HepG2 (cell line): ENCODE measurements around the gene IL10RA. TPM values are rescaled to one million over a fixed set of nuclear protein-coding genes. Genes with fewer than 3 reads are reported as not detected.

Experiments
- ATAC-seq: fragments of 200-7000 bp; cut with Tn5 transposase; 3 replicates; pipeline ENCODE4 v1.9.1; 2020; ENCODE audit warnings: mild to moderate bottlenecking, moderate library complexity
- BruUV-seq: library from RNA; stranded (reverse); fragments of 400-500 nt; replicated peaks from 2 replicates; lab custom pipeline; 2021; lab: Mats Ljungman, UMichigan
- CTCF ChIA-PET: fragments of 300-600 bp; formaldehyde crosslinking; extraction: SDS; loops from one replicate; lab custom pipeline; 2021; ENCODE audit warnings: low total read pairs, inconsistent platforms, low intra/inter-chr PET ratio; lab: Yijun Ruan, JAX
- POLR2A ChIA-PET: fragments of 350-600 bp; sonication (Branson Sonifier 250); formaldehyde crosslinking; loops from one replicate; lab custom pipeline; 2020; ENCODE audit warnings: antibody characterized with exemption, inconsistent platforms; lab: Yijun Ruan, JAX
- DNase-seq: peaks from one replicate; pipeline ENCODE4 v3.0.0-alpha.2; 2015; ENCODE audit warnings: low spot score
- FAIRE-seq: peaks from 3 replicates; lab custom pipeline; 2011; peaks lifted over from hg19 to GRCh38; lab: Jason Lieb, UNC
- H2AFZ ChIP-seq: one replicate; pipeline ENCODE4 v1.6.1; 2011; ENCODE audit warnings: low read length, inconsistent platforms
- H3K27ac ChIP-seq: fragments of 300-600 bp; 3 replicates; pipeline ENCODE4 v1.8.0; 2011; ENCODE audit warnings: mixed run types, mild to moderate bottlenecking, mixed read lengths, low read length, inconsistent platforms; ENCODE audit not compliant: insufficient read depth; ENCODE audit errors: extremely low read length
- H3K27me3 ChIP-seq, 2 experiments: fragments of 200-600 bp in 1 of 2; 2 replicates in 1 of 2; 3 replicates in 1 of 2; pipeline versions ENCODE4 v1.6.0 to v1.8.0; 2011; ENCODE audit warnings: low read length in 2 of 2, mild to moderate bottlenecking in 2 of 2, moderate library complexity in 2 of 2, inconsistent platforms in 1 of 2; ENCODE audit not compliant: insufficient read depth in 2 of 2, control insufficient read depth in 1 of 2
- H3K36me3 ChIP-seq, 2 experiments: fragments of 200-600 bp in 1 of 2; replicated peaks in 1 of 2; 2 replicates in 1 of 2; 3 replicates in 1 of 2; pipeline versions ENCODE4 v1.5.1 to v1.8.0; 2011; ENCODE audit warnings: low read length in 2 of 2, inconsistent platforms in 1 of 2; ENCODE audit not compliant: insufficient read depth in 2 of 2, control insufficient read depth in 1 of 2
- H3K4me1 ChIP-seq: 2 replicates; pipeline ENCODE4 v1.5.1; 2012; ENCODE audit warnings: low read length, inconsistent platforms; ENCODE audit not compliant: insufficient read depth
- H3K4me2 ChIP-seq: 2 replicates; pipeline ENCODE4 v1.6.0; 2011; ENCODE audit warnings: low read depth, low read length, inconsistent platforms
- H3K4me3 ChIP-seq, 3 experiments: fragments of 200-600 bp in 1 of 3; sonication (generic), shearing (Covaris generic) in 1 of 3; replicated peaks in 1 of 3; 2 replicates each; pipeline ENCODE4 v1.5.1; 2011 to 2016; ENCODE audit warnings: low read length in 3 of 3, inconsistent platforms in 2 of 3, low read depth in 2 of 3, mild to moderate bottlenecking in 2 of 3, control low read depth in 1 of 3, mixed read lengths in 1 of 3; ENCODE audit not compliant: insufficient read depth in 1 of 3
- H3K79me2 ChIP-seq: one replicate; pipeline ENCODE4 v1.6.1; 2011; ENCODE audit warnings: low read length, inconsistent platforms; ENCODE audit not compliant: insufficient read depth
- H3K9ac ChIP-seq: 2 replicates; pipeline ENCODE4 v1.6.0; 2011; ENCODE audit warnings: mild to moderate bottlenecking, low read depth, low read length, inconsistent platforms; ENCODE audit not compliant: insufficient read depth
- H3K9me3 ChIP-seq: 2 replicates; pipeline ENCODE4 v1.5.1; 2012; ENCODE audit warnings: mild to moderate bottlenecking, low read length
- H4K20me1 ChIP-seq: 2 replicates; pipeline ENCODE4 v1.6.0; 2011; ENCODE audit warnings: inconsistent platforms, mild to moderate bottlenecking, low read length, moderate library complexity; ENCODE audit not compliant: insufficient read depth
- CAMTA2 ChIP-seq: sonication (generic); formaldehyde crosslinking; IDR thresholded peaks from 2 replicates; pipeline ENCODE4 v1.4.0; 2020; ENCODE audit warnings: mild to moderate bottlenecking, missing genetic modification reagents, borderline replicate concordance
- DR1 ChIP-seq: sonication (generic); formaldehyde crosslinking; IDR thresholded peaks from 2 replicates; pipeline ENCODE4 v1.8.0; 2021; ENCODE audit warnings: mild to moderate bottlenecking, missing genetic modification reagents, inconsistent platforms
- KLF15 ChIP-seq: sonication (generic); formaldehyde crosslinking; IDR thresholded peaks from 2 replicates; pipeline ENCODE4 v1.8.1; 2023; ENCODE audit warnings: borderline replicate concordance, mild to moderate bottlenecking, inconsistent platforms, missing genetic modification reagents, mixed read lengths
- MEIS2 ChIP-seq: sonication (generic); formaldehyde crosslinking; IDR thresholded peaks from 2 replicates; pipeline ENCODE4 v1.9.0; 2021; ENCODE audit warnings: mild to moderate bottlenecking, missing genetic modification reagents
- MTA3 ChIP-seq: sonication (generic); formaldehyde crosslinking; IDR thresholded peaks from 2 replicates; pipeline ENCODE4 v1.4.0; 2020; ENCODE audit warnings: missing genetic modification reagents
- RCOR2 ChIP-seq: IDR thresholded peaks from 2 replicates; pipeline ENCODE4 v1.6.1; 2016; ENCODE audit warnings: missing biosample characterization, missing genetic modification reagents
- SRSF9 ChIP-seq: fragments of 200-400 bp; formaldehyde crosslinking; IDR thresholded peaks from 2 replicates; pipeline ENCODE4 v1.6.1; 2018; ENCODE audit warnings: borderline replicate concordance, mild to moderate bottlenecking, low read depth, low read length; ENCODE audit not compliant: insufficient read depth, poor library complexity, severe bottlenecking
- SSRP1 ChIP-seq: IDR thresholded peaks from 2 replicates; pipeline ENCODE4 v1.6.1; 2016; ENCODE audit warnings: control low read depth
- TGIF2 ChIP-seq: IDR thresholded peaks from 2 replicates; pipeline ENCODE4 v1.6.1; 2016; ENCODE audit warnings: control low read depth, missing compliant biosample characterization
- ZNF20 ChIP-seq: sonication (generic); formaldehyde crosslinking; IDR thresholded peaks from 2 replicates; pipeline ENCODE4 v1.4.0; 2020; ENCODE audit warnings: mild to moderate bottlenecking, moderate library complexity, missing genetic modification reagents
- ZNF205 ChIP-seq: IDR thresholded peaks from 2 replicates; pipeline ENCODE4 v1.6.1; 2018; ENCODE audit warnings: missing biosample characterization, missing genetic modification reagents
- ZNF30 ChIP-seq: sonication (generic); formaldehyde crosslinking; IDR thresholded peaks from 2 replicates; pipeline ENCODE4 v1.5.0; 2020; ENCODE audit warnings: mild to moderate bottlenecking, missing genetic modification reagents
- ZNF329 ChIP-seq: sonication (generic); formaldehyde crosslinking; IDR thresholded peaks from 2 replicates; pipeline ENCODE4 v1.9.0; 2021; ENCODE audit warnings: low read depth, mild to moderate bottlenecking, missing genetic modification reagents
- ZNF33B ChIP-seq: sonication (generic); formaldehyde crosslinking; IDR thresholded peaks from 2 replicates; pipeline ENCODE4 v1.5.1; 2020; ENCODE audit warnings: mild to moderate bottlenecking, missing genetic modification reagents
- ZNF44 ChIP-seq: sonication (generic); formaldehyde crosslinking; IDR thresholded peaks from 2 replicates; pipeline ENCODE4 v1.5.1; 2020; ENCODE audit warnings: mild to moderate bottlenecking, missing genetic modification reagents
- ZNF788 ChIP-seq: sonication (generic); formaldehyde crosslinking; IDR thresholded peaks from 2 replicates; pipeline ENCODE4 v1.5.0; 2020; ENCODE audit warnings: mild to moderate bottlenecking, missing genetic modification reagents, borderline replicate concordance
- WGBS: methylation state at CpG from one replicate; pipeline ENCODE4 v1.1.6; 2017; ENCODE audit warnings: low lambda C conversion rate; 5-methylcytosine and 5-hydroxymethylcytosine counted together
- in situ Hi-C: cut with HindIII; loops from 2 replicates; pipeline ENCODE4 v1.10.0; 2017; ENCODE audit warnings: low pct_unique_long_range_greater_than_20kb; ENCODE audit not compliant: extremely low pct_ligation_motif_present
- intact Hi-C: fragments of 100-400 bp; cut with micrococcal nuclease; formaldehyde crosslinking; loops from one replicate; pipeline ENCODE4 v1.10.0; 2022; ENCODE audit not compliant: unreplicated experiment
- polyA plus RNA-seq, 8 experiments: library from polyadenylated mRNA; depleted of rRNA in 3 of 8; stranded (reverse) in 7 of 8; unstranded in 1 of 8; fragments of >200 nt; fragmentation: Illumina TruSeq in 4 of 8; extraction: Trizol in 4 of 8; gene quantifications; 2 replicates each; pipeline versions ENCODE4 v1.2.1 to v1.2.3, GENCODE V29; 2011 to 2016; ENCODE audit warnings: low read depth in 4 of 8, missing spikeins in 1 of 8, mixed read lengths in 1 of 8; ENCODE audit not compliant: insufficient read depth in 1 of 8
- total RNA-seq, 5 experiments: library from RNA; depleted of rRNA; stranded (reverse); fragments of >200 nt; fragmentation: Illumina TruSeq; extraction: Trizol; gene quantifications; 2 replicates each; pipeline ENCODE4 v1.2.3, GENCODE V29; 2016; ENCODE audit warnings: low read depth in 1 of 5
- TF ChIP-seq, protein P1 (sequence below): sonication (generic); formaldehyde crosslinking; IDR thresholded peaks from 2 replicates; pipeline ENCODE4 v1.5.0; 2020; ENCODE audit warnings: missing genetic modification reagents, mild to moderate bottlenecking, borderline replicate concordance
- TF ChIP-seq, protein P2 (sequence below): sonication (generic); formaldehyde crosslinking; IDR thresholded peaks from 2 replicates; pipeline ENCODE4; 2020; ENCODE audit warnings: missing genetic modification reagents, mild to moderate bottlenecking, borderline replicate concordance
- TF ChIP-seq, protein P3 (sequence below): sonication (generic); formaldehyde crosslinking; IDR thresholded peaks from 2 replicates; pipeline ENCODE4 v1.4.0; 2020; ENCODE audit warnings: missing genetic modification reagents

Gene IL10RA
- total and polyA plus RNA-seq, 2 of the 13 experiments (the other 11 are each of a cell fraction or from before 2014, with no cell fraction given): not detected

DNA sequence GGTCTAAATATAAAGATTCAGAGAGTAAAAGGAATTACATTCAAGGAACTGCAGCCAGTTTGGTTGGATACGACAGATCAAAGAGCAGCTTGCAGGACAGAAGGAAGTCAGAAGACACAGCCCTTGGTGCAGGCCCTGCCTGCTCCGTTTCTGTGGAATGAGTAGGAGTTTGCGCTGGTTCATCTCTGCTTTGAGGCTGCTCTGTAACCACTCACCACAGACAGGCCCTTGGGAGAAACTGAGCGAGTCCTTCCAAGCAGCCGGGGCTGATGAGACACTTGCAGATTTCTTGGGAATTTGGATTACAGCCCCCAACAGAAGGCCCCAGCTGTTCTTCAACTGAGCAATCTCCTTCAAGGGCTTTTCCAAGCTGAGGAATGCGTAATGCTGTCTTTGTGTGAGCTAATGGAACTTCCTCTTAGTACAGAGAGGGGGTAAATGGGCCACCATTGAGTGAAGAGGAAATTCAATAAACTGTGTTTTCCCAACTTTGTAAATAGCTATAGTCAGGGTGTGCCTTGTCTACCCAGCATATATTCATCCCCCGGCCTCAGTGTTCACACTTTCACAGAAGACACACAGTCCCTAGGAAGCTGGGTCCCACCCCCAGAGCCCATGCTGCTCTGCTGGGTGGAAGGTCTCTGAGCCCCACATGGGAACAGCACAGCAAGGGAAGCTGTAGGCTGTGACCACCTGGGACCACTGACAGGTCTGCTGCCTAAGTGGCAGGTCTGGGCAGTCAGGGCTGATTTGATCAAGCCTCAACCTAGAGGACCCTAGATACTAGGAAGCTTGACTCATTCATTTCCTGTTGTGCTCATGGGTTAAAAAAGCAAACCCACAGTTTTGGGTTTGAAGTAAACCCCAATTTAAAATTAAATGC is 16.6 kb downstream of the IL10RA start:
- no peaks in the 10 kb centered on the region for H3K9me3 ChIP-seq
- H3K4me1 ChIP-seq: no peaks in the 10 kb centered on the region
- ChIA-PET CTCF (no interaction called here), POLR2A (no interaction called here)
- no peak for ATAC-seq
- H3K27ac ChIP-seq: no peak overlapping the region
- peaks cover 2 to 14% of the 10 kb centered on the region in 2 experiments; a peak in 2 of 5 replicates for H3K27me3 ChIP-seq
- TF ChIP-seq TGIF2 (CRISPR knock-in tag): no peak
- TF ChIP-seq, protein P1, sequence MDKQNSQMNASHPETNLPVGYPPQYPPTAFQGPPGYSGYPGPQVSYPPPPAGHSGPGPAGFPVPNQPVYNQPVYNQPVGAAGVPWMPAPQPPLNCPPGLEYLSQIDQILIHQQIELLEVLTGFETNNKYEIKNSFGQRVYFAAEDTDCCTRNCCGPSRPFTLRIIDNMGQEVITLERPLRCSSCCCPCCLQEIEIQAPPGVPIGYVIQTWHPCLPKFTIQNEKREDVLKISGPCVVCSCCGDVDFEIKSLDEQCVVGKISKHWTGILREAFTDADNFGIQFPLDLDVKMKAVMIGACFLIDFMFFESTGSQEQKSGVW: no peak
- no peak for TF ChIP-seq SRSF9
- no peak for TF ChIP-seq ZNF44 (CRISPR knock-in tag)
- TF ChIP-seq RCOR2 (CRISPR knock-in tag): no peak
- TF ChIP-seq MEIS2 (CRISPR knock-in tag): no peak
- no peak for TF ChIP-seq KLF15 (CRISPR knock-in tag)
- TF ChIP-seq ZNF205 (CRISPR knock-in tag): no peak
- TF ChIP-seq, protein P2, sequence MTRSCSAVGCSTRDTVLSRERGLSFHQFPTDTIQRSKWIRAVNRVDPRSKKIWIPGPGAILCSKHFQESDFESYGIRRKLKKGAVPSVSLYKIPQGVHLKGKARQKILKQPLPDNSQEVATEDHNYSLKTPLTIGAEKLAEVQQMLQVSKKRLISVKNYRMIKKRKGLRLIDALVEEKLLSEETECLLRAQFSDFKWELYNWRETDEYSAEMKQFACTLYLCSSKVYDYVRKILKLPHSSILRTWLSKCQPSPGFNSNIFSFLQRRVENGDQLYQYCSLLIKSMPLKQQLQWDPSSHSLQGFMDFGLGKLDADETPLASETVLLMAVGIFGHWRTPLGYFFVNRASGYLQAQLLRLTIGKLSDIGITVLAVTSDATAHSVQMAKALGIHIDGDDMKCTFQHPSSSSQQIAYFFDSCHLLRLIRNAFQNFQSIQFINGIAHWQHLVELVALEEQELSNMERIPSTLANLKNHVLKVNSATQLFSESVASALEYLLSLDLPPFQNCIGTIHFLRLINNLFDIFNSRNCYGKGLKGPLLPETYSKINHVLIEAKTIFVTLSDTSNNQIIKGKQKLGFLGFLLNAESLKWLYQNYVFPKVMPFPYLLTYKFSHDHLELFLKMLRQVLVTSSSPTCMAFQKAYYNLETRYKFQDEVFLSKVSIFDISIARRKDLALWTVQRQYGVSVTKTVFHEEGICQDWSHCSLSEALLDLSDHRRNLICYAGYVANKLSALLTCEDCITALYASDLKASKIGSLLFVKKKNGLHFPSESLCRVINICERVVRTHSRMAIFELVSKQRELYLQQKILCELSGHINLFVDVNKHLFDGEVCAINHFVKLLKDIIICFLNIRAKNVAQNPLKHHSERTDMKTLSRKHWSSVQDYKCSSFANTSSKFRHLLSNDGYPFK (CRISPR knock-in tag): no peak
- no peak for TF ChIP-seq ZNF329 (CRISPR knock-in tag)
- TF ChIP-seq SSRP1 (CRISPR knock-in tag): no peak
- no peak for TF ChIP-seq DR1 (CRISPR knock-in tag)
- TF ChIP-seq, protein P3, sequence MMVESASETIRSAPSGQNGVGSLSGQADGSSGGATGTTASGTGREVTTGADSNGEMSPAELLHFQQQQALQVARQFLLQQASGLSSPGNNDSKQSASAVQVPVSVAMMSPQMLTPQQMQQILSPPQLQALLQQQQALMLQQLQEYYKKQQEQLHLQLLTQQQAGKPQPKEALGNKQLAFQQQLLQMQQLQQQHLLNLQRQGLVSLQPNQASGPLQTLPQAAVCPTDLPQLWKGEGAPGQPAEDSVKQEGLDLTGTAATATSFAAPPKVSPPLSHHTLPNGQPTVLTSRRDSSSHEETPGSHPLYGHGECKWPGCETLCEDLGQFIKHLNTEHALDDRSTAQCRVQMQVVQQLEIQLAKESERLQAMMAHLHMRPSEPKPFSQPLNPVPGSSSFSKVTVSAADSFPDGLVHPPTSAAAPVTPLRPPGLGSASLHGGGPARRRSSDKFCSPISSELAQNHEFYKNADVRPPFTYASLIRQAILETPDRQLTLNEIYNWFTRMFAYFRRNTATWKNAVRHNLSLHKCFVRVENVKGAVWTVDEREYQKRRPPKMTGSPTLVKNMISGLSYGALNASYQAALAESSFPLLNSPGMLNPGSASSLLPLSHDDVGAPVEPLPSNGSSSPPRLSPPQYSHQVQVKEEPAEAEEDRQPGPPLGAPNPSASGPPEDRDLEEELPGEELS (CRISPR knock-in tag): no peak
- no peak for TF ChIP-seq CAMTA2
- no peak for TF ChIP-seq ZNF33B (CRISPR knock-in tag)
- no peak for TF ChIP-seq MTA3
- no peak for TF ChIP-seq ZNF788 (CRISPR knock-in tag)
- no peak for TF ChIP-seq ZNF20 (CRISPR knock-in tag)
- no peak for TF ChIP-seq ZNF30 (CRISPR knock-in tag)
- BruUV-seq: no TSS peak
- no peaks in the 10 kb centered on the region for H3K79me2 ChIP-seq
- FAIRE-seq: no peak
- no peak overlapping the region for H2AFZ ChIP-seq
- H3K4me3 ChIP-seq: no peak overlapping the region
- 39% methylated on average over 3 of the region's 7 CpGs for WGBS
- intact Hi-C loops (no loop called here), in situ Hi-C loops (no loop called here)
- H3K9ac ChIP-seq: no peak overlapping the region
- H4K20me1 ChIP-seq: no peaks in the 10 kb centered on the region
- DNase-seq: no peak
- H3K36me3 ChIP-seq: no peaks in the 10 kb centered on the region
- no peak overlapping the region for H3K4me2 ChIP-seq
